ENCODE results near the gene NPAS3.

Gene NPAS3

GRCh38 chr14:33686218-33686617 is 747.5 kb downstream of the NPAS3 start:
- TF ChIP-seq, protein P1, sequence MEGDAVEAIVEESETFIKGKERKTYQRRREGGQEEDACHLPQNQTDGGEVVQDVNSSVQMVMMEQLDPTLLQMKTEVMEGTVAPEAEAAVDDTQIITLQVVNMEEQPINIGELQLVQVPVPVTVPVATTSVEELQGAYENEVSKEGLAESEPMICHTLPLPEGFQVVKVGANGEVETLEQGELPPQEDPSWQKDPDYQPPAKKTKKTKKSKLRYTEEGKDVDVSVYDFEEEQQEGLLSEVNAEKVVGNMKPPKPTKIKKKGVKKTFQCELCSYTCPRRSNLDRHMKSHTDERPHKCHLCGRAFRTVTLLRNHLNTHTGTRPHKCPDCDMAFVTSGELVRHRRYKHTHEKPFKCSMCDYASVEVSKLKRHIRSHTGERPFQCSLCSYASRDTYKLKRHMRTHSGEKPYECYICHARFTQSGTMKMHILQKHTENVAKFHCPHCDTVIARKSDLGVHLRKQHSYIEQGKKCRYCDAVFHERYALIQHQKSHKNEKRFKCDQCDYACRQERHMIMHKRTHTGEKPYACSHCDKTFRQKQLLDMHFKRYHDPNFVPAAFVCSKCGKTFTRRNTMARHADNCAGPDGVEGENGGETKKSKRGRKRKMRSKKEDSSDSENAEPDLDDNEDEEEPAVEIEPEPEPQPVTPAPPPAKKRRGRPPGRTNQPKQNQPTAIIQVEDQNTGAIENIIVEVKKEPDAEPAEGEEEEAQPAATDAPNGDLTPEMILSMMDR (IDR thresholded peaks at IDR 0.05; ENCODE audit: low read depth, low read length, missing control alignments): no peak
- DNase-seq (ENCODE audit: low read depth): no peak
- no peak overlapping the region for H3K4me3 ChIP-seq (ENCODE audit: low read depth, low read length)

- TF ChIP-seq, protein P1 (IDR thresholded peaks at IDR 0.05; ENCODE audit: low read depth, low read length, missing control alignments): no peak
- H3K4me3 ChIP-seq (ENCODE audit: low read depth, low read length): no peak overlapping the region
- DNase-seq (ENCODE audit: low read depth): no peak
These were observed 748.2 kb downstream of the NPAS3 start for GRCh38 chr14:33686856-33687255.

- no peak overlapping the region for H3K4me3 ChIP-seq (ENCODE audit: low read depth, low read length)
- TF ChIP-seq, protein P1 (IDR thresholded peaks at IDR 0.05; ENCODE audit: low read depth, low read length, missing control alignments): no peak
- DNase-seq (ENCODE audit: low read depth): no peak
These were observed 751.0 kb downstream of the NPAS3 start for GRCh38 chr14:33689680-33690079.

DNA sequence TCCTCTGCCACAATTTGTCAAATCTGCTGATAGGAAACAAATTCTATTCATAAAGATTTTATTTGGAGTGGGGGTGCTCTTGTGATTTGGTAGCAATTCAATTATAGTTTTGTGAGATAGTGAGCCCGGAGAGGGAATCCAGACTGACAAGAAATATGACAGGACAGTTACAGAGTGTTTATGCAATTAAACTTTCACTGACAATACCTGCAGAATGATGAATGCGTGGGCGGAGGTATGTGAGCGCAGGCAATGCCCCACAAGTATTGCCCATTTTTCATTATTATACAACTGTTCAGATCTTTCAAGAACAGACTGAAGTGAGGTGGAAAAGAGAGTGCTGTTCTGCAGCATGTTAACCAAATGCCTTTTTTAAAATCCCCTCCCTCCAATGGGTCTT is 753.2 kb downstream of the NPAS3 start:
- TF ChIP-seq, protein P1 (IDR thresholded peaks at IDR 0.05; ENCODE audit: low read depth, low read length, missing control alignments): no peak
- no peak overlapping the region for H3K4me3 ChIP-seq (ENCODE audit: low read depth, low read length)
- no peak for DNase-seq (ENCODE audit: low read depth)

DNA sequence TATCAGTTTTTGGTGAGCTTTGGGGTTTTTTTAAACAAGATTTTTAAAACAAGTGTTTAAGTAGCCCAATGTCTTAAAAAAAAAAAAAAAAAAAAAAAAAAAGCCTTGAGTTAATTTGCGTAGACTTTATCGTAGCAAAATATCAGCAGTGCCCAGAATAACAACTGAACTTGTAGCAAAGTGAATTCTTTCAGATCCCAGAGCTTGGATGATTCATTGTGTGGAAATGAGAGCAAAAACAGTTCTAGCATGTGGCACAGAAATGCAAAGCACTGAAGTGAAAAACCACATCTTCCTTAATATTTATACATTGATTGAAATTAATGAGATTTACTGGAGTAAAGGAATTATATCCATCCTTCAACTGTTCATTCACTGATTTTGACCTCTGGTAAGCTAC is 754.1 kb downstream of the NPAS3 start:
- no peak for DNase-seq (ENCODE audit: low read depth)
- no peak overlapping the region for H3K4me3 ChIP-seq (ENCODE audit: low read depth, low read length)
- TF ChIP-seq, protein P1 (IDR thresholded peaks at IDR 0.05; ENCODE audit: low read depth, low read length, missing control alignments): no peak

DNA sequence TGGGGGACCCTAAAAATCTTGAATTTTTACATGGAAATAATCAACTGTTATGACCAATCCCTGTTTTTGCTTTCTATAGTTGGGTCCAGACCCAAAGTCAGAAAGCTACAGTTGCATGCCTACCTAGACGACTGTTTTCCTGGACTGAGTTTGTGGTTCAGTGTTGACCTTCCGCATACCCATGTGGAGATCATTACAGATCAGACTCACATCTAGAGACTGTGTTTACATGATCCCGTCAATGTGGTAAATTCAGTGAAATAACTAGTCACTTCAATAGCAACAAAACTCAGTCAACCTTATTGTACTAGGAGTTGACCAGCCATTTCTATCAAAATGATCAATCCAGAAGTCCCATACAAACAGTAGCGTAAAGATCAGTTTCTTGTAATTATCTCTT is 754.6 kb downstream of the NPAS3 start:
- no peak for DNase-seq (ENCODE audit: low read depth)
- no peak overlapping the region for H3K4me3 ChIP-seq (ENCODE audit: low read depth, low read length)
- TF ChIP-seq, protein P1 (IDR thresholded peaks at IDR 0.05; ENCODE audit: low read depth, low read length, missing control alignments): no peak

GRCh38 chr14:33696165-33696564 is 757.5 kb downstream of the NPAS3 start:
- DNase-seq (ENCODE audit: low read depth): no peak
- no peak overlapping the region for H3K4me3 ChIP-seq (ENCODE audit: low read depth, low read length)
- TF ChIP-seq, protein P1 (IDR thresholded peaks at IDR 0.05; ENCODE audit: low read depth, low read length, missing control alignments): no peak
